Measurements from ENCODE around the gene LEF1. TPM values are rescaled to one million over a fixed set of nuclear protein-coding genes. Genes with fewer than 3 reads are reported as not detected.

The LEF1 gene
- total RNA-seq, 1 donor from 2014 or later: 1.7 TPM

DNA sequence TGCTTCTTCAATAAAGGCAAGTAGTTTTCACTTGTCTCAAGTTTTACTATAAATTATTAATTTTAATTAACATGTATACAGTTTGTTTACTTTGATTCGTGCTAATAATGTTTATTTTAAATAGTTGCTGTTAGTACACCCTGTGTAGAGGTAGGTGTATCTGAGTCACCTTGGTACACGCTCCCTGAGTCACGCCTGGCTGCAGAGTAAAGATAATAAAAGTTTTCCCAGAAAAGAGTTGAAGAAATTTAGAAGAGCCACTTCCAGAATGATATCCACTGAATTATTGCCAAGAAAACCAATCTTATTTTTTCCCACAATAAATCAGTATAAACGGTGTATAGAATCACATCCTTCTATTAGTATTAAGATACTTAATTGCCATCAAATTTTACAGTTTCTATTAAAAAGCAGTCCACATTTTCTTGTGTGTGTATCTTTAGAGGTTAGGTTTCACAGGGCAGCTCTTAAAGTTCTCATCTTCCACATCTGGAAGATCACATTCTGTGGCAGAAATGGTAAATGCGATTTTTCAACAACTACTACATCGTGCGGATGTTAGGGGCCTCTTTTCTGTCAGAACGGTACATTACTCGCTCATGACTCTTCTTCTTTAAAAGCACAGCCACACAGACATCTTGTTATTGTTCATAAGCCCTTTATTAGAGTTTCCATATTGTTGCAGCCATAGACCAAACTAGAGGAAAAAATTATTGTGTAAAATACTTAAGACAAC is 123.6 kb downstream of the LEF1 start:
- DNase-seq (ENCODE audit: extremely low spot score, unreplicated experiment): no peak
- Mint-ChIP-seq H3K9me3 (ENCODE audit: unreplicated experiment) (no peaks in the 10 kb centered on the region), H3K36me3 (ENCODE audit: unreplicated experiment) (no peaks in the 10 kb centered on the region), H3K27me3 (ENCODE audit: unreplicated experiment) (no peaks in the 10 kb centered on the region), H3K4me1 (ENCODE audit: unreplicated experiment) (no peaks in the 10 kb centered on the region), H3K27ac (ENCODE audit: unreplicated experiment) (no peak overlapping the region), H3K4me3 (ENCODE audit: unreplicated experiment) (no peak overlapping the region)
- TF ChIP-seq, protein P1, sequence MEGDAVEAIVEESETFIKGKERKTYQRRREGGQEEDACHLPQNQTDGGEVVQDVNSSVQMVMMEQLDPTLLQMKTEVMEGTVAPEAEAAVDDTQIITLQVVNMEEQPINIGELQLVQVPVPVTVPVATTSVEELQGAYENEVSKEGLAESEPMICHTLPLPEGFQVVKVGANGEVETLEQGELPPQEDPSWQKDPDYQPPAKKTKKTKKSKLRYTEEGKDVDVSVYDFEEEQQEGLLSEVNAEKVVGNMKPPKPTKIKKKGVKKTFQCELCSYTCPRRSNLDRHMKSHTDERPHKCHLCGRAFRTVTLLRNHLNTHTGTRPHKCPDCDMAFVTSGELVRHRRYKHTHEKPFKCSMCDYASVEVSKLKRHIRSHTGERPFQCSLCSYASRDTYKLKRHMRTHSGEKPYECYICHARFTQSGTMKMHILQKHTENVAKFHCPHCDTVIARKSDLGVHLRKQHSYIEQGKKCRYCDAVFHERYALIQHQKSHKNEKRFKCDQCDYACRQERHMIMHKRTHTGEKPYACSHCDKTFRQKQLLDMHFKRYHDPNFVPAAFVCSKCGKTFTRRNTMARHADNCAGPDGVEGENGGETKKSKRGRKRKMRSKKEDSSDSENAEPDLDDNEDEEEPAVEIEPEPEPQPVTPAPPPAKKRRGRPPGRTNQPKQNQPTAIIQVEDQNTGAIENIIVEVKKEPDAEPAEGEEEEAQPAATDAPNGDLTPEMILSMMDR (IDR thresholded peaks at IDR 0.05): no peak

GRCh38 chr4:108043526-108043925 is 125.2 kb downstream of the LEF1 start:
- TF ChIP-seq, protein P1 (IDR thresholded peaks at IDR 0.05): no peak
- no peak for DNase-seq (ENCODE audit: extremely low spot score, unreplicated experiment)
- Mint-ChIP-seq H3K27ac (ENCODE audit: unreplicated experiment) (no peak overlapping the region), H3K9me3 (ENCODE audit: unreplicated experiment) (no peaks in the 10 kb centered on the region), H3K27me3 (ENCODE audit: unreplicated experiment) (no peaks in the 10 kb centered on the region), H3K36me3 (ENCODE audit: unreplicated experiment) (no peaks in the 10 kb centered on the region), H3K4me3 (ENCODE audit: unreplicated experiment) (no peak overlapping the region), H3K4me1 (ENCODE audit: unreplicated experiment) (no peaks in the 10 kb centered on the region)

GRCh38 chr4:108042927-108043326 is 125.8 kb downstream of the LEF1 start:
- TF ChIP-seq, protein P1 (IDR thresholded peaks at IDR 0.05): no peak
- no peak overlapping the region for H3K4me3 Mint-ChIP-seq (ENCODE audit: unreplicated experiment)
- H3K9me3 Mint-ChIP-seq (ENCODE audit: unreplicated experiment): no peaks in the 10 kb centered on the region
- no peaks in the 10 kb centered on the region for H3K27me3 Mint-ChIP-seq (ENCODE audit: unreplicated experiment)
- H3K27ac Mint-ChIP-seq (ENCODE audit: unreplicated experiment): no peak overlapping the region
- no peaks in the 10 kb centered on the region for H3K4me1 Mint-ChIP-seq (ENCODE audit: unreplicated experiment)
- H3K36me3 Mint-ChIP-seq (ENCODE audit: unreplicated experiment): no peaks in the 10 kb centered on the region
- DNase-seq (ENCODE audit: extremely low spot score, unreplicated experiment): no peak

DNA sequence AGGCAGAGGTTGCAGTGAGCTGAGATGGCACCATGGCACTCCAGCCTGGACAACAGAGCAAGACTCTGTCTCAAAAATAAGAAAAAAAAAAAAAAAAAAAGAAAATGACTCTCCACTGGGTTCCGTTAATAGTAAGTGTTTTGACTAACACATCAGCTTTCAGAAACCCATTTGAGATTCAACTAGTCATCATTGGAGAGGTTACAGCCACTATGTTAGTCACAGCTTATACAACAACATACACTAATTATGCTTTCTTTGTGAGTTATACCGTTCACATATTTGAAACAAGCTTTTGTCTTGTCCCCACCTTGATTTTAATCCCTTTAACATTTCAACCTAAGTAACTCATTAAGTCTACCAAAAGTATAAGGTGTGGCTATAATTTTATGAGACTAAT is 130.8 kb downstream of the LEF1 start:
- Mint-ChIP-seq H3K27me3 (ENCODE audit: unreplicated experiment) (no peaks in the 10 kb centered on the region), H3K4me1 (ENCODE audit: unreplicated experiment) (no peaks in the 10 kb centered on the region), H3K4me3 (ENCODE audit: unreplicated experiment) (no peak overlapping the region), H3K27ac (ENCODE audit: unreplicated experiment) (no peak overlapping the region), H3K36me3 (ENCODE audit: unreplicated experiment) (peaks cover 11% of the 10 kb centered on the region), H3K9me3 (ENCODE audit: unreplicated experiment) (no peaks in the 10 kb centered on the region)
- TF ChIP-seq, protein P1 (IDR thresholded peaks at IDR 0.05): no peak
- no peak for DNase-seq (ENCODE audit: extremely low spot score, unreplicated experiment)

DNA sequence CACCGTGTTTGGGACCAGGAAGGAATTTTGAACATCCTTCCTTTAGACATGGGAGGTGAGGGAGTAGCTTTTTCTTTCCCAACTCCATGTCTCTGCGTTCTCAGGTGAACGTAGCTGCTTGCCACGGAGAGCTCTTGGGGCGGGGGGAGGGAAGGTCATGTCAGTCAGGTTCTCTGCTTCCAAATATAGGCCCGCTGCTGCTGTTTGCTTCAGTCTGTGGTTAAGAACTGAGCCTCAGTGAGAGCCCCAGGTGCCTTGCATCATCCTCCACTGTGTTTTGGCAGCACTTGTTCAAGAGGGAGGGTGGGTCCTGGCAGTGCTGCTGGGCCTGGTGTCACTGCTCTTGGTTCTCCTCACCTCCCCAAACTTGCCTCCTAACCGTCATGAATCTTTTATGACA is 132.5 kb downstream of the LEF1 start:
- Mint-ChIP-seq H3K4me3 (ENCODE audit: unreplicated experiment) (no peak overlapping the region), H3K27ac (ENCODE audit: unreplicated experiment) (no peak overlapping the region), H3K4me1 (ENCODE audit: unreplicated experiment) (no peaks in the 10 kb centered on the region), H3K36me3 (ENCODE audit: unreplicated experiment) (peaks cover 11% of the 10 kb centered on the region), H3K27me3 (ENCODE audit: unreplicated experiment) (no peaks in the 10 kb centered on the region), H3K9me3 (ENCODE audit: unreplicated experiment) (no peaks in the 10 kb centered on the region)
- no peak for DNase-seq (ENCODE audit: extremely low spot score, unreplicated experiment)
- TF ChIP-seq, protein P1 (IDR thresholded peaks at IDR 0.05): no peak
